RWPE2 (cell line): ENCODE results near the gene MAPK10.
"Not testable (repeated sequence)": the region's sequence is repeated elsewhere in the genome, so short reads cannot be mapped to it uniquely, and the experiment has no call there.

ENCODE experiments used
- ATAC-seq: fragments of 200-7000 bp; cut with Tn5 transposase; 3 replicates; pipeline ENCODE4 v1.9.1; 2021; ENCODE audit warnings: low read depth
- DNase-seq: peaks from one replicate; pipeline ENCODE4 v3.0.0-alpha.2; 2020; ENCODE audit warnings: low spot score
- H3K27ac ChIP-seq: fragments of 450-650 bp; 2 replicates; pipeline ENCODE4 v1.5.1; 2017; ENCODE audit warnings: mild to moderate bottlenecking; ENCODE audit not compliant: poor library complexity, severe bottlenecking
- H3K27me3 ChIP-seq: fragments of 250-450 bp; sonication (Bioruptor Pico); 2 replicates; pipeline ENCODE4 v1.5.1; 2021; ENCODE audit warnings: mild to moderate bottlenecking, moderate library complexity; ENCODE audit not compliant: insufficient read depth, poor library complexity, severe bottlenecking
- H3K36me3 ChIP-seq: fragments of 250-450 bp; sonication (Bioruptor Pico); 2 replicates; pipeline ENCODE4 v1.5.1; 2020; ENCODE audit warnings: low read depth, mild to moderate bottlenecking, moderate library complexity
- H3K4me1 ChIP-seq: fragments of 250-450 bp; sonication (Bioruptor Pico); 2 replicates; pipeline ENCODE4 v1.5.1; 2021; ENCODE audit warnings: mild to moderate bottlenecking, moderate library complexity; ENCODE audit not compliant: insufficient read depth, poor library complexity, severe bottlenecking
- H3K4me3 ChIP-seq: fragments of 250-450 bp; sonication (Bioruptor Pico); 2 replicates; pipeline ENCODE4 v1.5.1; 2021; ENCODE audit warnings: mild to moderate bottlenecking, moderate library complexity; ENCODE audit not compliant: severe bottlenecking
- H3K9me3 ChIP-seq: fragments of 250-450 bp; sonication (Bioruptor Pico); 2 replicates; pipeline ENCODE4 v1.5.1; 2021; ENCODE audit warnings: mild to moderate bottlenecking, moderate library complexity; ENCODE audit not compliant: severe bottlenecking
- CTCF ChIP-seq: fragments of 450-650 bp; IDR thresholded peaks from one replicate; pipeline ENCODE4 v1.5.1; 2017; ENCODE audit warnings: mild to moderate bottlenecking, moderate library complexity; ENCODE audit not compliant: poor library complexity, severe bottlenecking

MAPK10 gene

DNA sequence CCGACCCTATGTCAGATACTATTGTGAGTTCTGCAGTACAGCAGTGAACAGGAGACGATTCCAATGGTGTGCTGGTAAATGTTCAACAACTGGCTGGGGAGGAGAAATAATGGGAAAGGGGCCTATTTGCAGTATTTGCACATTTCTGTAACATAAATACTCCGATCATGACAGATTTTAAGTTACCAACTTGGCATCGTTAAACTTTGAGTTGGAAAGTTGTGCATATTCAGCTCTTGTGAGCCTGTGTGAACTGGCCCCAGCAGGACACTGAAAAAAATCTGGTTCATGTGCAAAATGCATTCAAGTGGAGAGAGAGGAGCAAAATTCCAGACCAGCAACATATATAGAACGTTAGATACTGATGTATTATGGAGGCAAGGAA lies 175.0 kb downstream of the MAPK10 start:
- no peak overlapping the region for H3K4me3 ChIP-seq
- H3K4me1 ChIP-seq, result no peaks in the 10 kb centered on the region
- no peak for DNase-seq
- H3K27ac ChIP-seq, result no peak overlapping the region
- H3K36me3 ChIP-seq, result no peaks in the 10 kb centered on the region
- no peaks in the 10 kb centered on the region for H3K27me3 ChIP-seq
- TF ChIP-seq CTCF, result no peak
- no peaks in the 10 kb centered on the region for H3K9me3 ChIP-seq
- ATAC-seq, result no peak

GRCh38 chr4:86184216-86184900 lies 175.5 kb downstream of the MAPK10 start:
- Histone ChIP-seq H3K27ac (no peak overlapping the region), H3K27me3 (no peaks in the 10 kb centered on the region), H3K9me3 (no peaks in the 10 kb centered on the region), H3K4me1 (no peaks in the 10 kb centered on the region), H3K4me3 (no peak overlapping the region), H3K36me3 (no peaks in the 10 kb centered on the region)
- no peak for TF ChIP-seq CTCF
- DNase-seq (no peak), ATAC-seq (no peak)

DNA sequence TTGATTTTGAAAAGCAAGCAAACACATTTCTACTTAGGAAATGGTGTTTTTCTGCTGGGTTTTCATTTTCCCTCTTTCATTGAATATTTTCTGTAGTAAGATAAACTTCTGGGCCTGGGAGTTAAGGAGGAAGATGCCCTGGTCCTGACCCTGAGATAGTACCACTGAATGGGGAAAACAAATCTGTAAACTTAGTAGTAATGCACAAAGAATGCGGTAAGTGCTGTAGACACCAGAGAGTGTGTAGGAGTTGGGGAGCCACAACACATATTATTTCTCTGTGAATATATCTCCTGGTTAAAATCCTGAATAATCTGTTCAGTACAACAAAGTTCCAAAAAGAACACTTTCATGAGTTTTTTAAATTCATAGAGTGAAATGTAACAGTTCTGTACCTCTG lies 178.3 kb downstream of the MAPK10 start:
- ATAC-seq, result no peak

GRCh38 chr4:86178211-86178610 lies 181.6 kb downstream of the MAPK10 start:
- no peak for TF ChIP-seq CTCF
- H3K4me1 ChIP-seq, result no peaks in the 10 kb centered on the region
- no peaks in the 10 kb centered on the region for H3K36me3 ChIP-seq
- H3K4me3 ChIP-seq, result no peak overlapping the region
- no peaks in the 10 kb centered on the region for H3K27me3 ChIP-seq
- H3K27ac ChIP-seq, result no peak overlapping the region
- H3K9me3 ChIP-seq, result no peaks in the 10 kb centered on the region
- ATAC-seq, result no peak
- DNase-seq, result no peak

More for the DNA sequence above, 178.3 kb downstream of the MAPK10 start:
- TF ChIP-seq CTCF, result no peak
- H3K36me3 ChIP-seq, result no peaks in the 10 kb centered on the region
- no peak for DNase-seq
- no peaks in the 10 kb centered on the region for H3K4me1 ChIP-seq
- no peak overlapping the region for H3K27ac ChIP-seq
- no peaks in the 10 kb centered on the region for H3K27me3 ChIP-seq
- no peaks in the 10 kb centered on the region for H3K9me3 ChIP-seq
- no peak overlapping the region for H3K4me3 ChIP-seq

- H3K9me3 ChIP-seq, result no peaks in the 10 kb centered on the region
- no peaks in the 10 kb centered on the region for H3K4me1 ChIP-seq
- no peak overlapping the region for H3K4me3 ChIP-seq
- H3K27ac ChIP-seq, result no peak overlapping the region
- peak; percentile 75; the same call in 2 of the 3 replicates for ATAC-seq
- no peak for TF ChIP-seq CTCF
- H3K36me3 ChIP-seq, result no peaks in the 10 kb centered on the region
- H3K27me3 ChIP-seq, result no peaks in the 10 kb centered on the region
- no peak for DNase-seq
Observed at GRCh38 chr4:86174506-86174905, 185.3 kb downstream of the MAPK10 start.

DNA sequence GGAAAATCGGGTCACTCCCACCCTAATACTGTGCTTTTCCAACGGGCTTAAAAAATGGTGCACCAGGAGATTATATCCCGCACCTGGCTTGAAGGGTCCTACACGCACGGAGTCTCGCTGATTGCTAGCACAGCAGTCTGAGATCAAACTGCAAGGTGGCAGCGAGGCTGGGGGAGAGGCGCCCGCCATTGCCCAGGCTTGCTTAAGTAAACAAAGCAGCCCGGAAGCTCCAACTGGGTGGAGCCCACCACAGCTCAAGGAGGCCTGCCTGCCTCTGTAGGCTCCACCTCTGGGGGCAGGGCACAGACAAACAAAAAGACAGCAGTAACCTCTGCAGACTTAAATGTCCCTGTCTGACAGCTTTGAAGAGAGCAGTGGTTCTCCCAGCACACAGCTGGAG lies 191.5 kb downstream of the MAPK10 start:
- not testable (repeated sequence) for H3K4me3 ChIP-seq, H3K27ac ChIP-seq, H3K9me3 ChIP-seq, ATAC-seq, H3K4me1 ChIP-seq, H3K27me3 ChIP-seq, H3K36me3 ChIP-seq, DNase-seq
